Skin epidermis (tissue), 12 donors: ENCODE measurements around the gene OPRL1.

Experiments
- H3K27ac ChIP-seq, 21 experiments: fragments of 200-600 bp; sonication (generic) in 11 of 21; one replicate each; pipeline ENCODE4 v1.5.0; 2020; ENCODE audit warnings: mild to moderate bottlenecking in 3 of 21, inconsistent platforms in 2 of 21, moderate library complexity in 2 of 21
- H3K4me3 ChIP-seq, 7 experiments: fragments of 200-600 bp; sonication (generic) in 2 of 7; one replicate each; pipeline ENCODE4 v1.5.0; 2020; ENCODE audit warnings: inconsistent platforms in 2 of 7, mild to moderate bottlenecking in 2 of 7, moderate library complexity in 1 of 7

Gene OPRL1

DNA sequence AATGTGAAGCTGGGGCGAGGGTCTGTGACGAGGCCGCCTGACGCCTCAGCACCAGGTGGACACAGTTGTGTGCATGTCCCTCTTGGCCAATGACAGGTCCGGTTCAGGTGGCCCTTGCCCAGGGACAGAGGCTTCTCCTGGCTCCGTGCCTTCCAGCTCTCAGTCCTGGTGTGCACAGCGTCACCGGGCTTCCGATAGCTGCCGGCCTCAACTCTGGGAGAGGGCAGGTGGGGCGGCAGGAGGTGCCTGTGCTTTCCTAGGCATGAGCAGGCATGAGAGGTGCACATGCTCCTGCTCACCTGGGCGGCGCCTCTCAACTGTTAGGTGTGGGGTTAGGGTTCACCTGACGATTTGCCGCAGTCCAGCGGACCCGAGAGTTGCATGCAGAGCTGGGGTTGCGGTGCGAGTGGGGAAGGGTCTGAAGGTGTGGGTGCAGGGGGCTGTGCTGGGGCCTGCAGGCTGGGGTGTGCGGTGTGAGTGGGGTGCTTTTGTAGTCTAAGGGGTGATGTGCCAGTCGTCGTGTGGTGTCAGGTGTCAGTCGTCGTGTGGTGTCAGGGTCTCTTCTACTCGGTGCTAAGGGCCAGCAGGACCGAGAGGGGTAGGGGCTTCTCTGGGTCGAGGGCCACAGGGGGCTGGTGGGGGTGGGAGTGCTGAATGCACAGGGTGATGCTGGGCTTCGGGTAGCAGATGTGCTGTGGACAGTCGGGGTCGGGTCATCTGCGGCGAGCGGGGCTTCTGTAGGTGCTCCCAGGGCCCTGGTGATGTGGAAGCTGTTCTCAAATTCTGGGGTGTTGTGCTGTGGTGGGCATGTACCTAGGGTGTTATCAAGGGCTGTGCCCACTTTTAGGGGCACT, 26.7 kb upstream of the OPRL1 start:
- Histone ChIP-seq H3K27ac (peak overlapping the region in 16 of 21 experiments; percentile 5 to 85 (median 52)), H3K4me3 (no peak overlapping the region)

DNA sequence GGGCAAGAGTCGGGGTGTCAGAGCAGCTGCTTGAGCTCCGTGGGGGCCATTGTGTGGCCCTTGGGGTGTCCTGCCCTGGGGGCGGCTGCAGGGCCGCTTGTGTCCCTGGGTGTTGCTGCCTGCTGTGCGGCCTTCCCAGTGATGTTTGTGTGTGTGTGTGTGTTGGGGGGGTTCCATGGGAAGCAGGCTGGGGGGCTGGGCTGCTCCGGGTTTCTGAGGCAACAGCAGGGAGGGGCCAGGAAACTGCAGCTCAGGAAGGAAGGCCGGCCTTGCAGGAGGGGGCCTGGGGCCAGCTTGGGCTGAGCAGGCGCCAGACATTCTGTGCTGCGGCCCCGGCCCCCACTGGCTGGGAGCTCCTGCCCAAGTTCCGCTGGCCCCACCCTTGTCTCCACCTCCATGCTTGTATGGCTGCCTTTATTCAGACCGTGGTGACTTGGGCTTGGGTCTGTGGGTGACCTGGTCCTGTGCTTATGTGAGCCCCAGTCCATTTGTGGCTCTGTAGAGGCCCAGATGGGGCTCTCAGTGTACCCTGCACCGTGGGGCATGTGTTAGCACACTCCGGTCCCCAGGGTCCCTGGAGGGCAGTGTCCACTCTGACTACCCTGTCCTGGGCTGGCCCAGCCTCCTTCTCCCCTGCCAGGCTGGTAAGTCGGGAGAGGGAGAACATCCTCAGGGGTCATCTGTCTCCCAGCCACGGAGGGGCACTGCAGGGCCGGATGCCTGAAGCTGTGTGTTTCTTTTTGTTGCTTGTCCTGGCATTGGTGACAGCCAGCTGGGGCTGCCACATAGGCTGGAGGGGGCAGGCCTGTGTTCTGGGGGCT, 25.8 kb upstream of the OPRL1 start:
- H3K27ac ChIP-seq: peak overlapping the region in 17 of 21 experiments; percentile 8 to 85 (median 47)
- H3K4me3 ChIP-seq: no peak overlapping the region

DNA sequence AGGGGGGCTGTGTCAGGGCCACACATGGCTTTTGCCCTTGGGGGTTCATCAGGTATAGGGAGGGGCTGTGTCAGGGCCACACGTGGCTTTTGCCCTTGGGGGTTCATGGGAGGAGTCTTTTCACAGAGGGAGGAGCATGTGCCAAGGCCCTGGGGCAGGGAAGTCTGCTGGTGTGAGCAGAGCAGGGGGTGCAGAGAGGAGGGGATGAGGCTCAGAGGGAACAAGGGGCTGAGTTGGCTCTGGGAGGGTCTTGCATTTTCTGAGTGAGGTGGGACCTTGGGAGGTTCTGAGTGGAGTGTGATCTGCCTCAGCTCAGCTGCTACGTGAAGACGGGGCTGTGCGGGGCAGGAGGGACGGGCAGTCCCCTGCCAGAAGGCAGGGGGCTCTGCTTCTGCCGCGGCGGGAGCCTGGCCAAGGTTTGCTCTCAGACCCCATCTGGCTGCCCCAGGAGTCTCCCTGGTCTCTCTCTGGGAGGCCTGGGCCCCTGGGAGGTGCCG, 24.4 kb upstream of the OPRL1 start:
- Histone ChIP-seq H3K27ac (peak overlapping the region in 17 of 21 experiments; percentile 5 to 85 (median 57)), H3K4me3 (no peak overlapping the region)

DNA sequence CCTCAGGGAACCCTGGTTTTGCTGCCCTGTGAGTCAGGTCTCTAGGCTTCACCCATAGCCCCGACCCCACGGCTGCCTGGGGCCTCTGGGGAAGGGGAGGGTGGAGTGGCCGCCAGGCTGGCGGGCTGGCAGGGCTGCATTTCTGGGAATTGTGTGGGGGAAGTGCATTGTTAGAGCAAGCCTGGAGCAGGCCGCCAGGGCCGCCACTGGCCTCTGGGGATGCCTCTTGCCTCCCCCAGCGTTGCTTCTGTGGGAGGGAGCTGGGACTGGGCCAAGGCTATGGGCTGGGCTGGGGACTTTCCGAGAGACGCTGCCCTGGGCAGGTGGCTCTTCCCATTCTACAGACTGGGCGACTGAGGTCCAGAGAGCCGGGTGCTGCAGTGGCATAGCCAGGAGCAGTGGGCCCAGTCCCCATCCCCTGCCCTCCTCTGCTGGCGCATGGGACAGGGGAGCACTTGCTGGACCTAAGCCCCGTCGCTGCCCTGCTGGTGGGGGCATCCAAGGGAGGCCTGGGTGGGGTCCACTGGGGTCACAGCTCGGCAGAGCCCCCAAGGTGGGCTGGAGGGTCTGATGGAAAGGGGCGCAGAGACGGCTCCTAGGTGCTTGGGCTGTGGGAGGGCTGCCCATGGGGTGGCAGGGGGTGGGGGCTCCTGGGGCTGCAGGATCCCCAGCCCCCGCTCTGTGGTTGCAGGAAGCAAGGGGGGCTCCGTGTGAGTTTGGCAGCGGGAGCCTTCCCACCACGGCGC, 23.8 kb upstream of the OPRL1 start:
- Histone ChIP-seq H3K4me3 (peak overlapping the region in 1 of 7 experiments; percentile 11), H3K27ac (peak overlapping the region in 18 of 21 experiments; percentile 4 to 85 (median 56))

DNA sequence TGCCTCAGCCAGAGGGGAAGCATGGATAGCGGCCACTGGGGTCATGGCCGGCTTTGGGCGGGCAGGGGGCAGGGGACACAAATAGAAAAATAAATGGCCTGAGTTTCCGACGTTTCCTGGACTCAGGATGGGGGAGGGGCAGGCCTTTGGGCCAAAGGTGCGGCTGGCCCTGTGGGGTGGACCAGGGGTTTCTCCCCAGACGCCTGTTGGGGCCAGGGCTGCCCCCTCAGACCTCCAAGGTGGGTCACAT, 23.3 kb upstream of the OPRL1 start:
- Histone ChIP-seq H3K27ac (peak overlapping the region in 14 of 21 experiments; percentile 4 to 85 (median 57)), H3K4me3 (peak overlapping the region in 1 of 7 experiments; percentile 11)

DNA sequence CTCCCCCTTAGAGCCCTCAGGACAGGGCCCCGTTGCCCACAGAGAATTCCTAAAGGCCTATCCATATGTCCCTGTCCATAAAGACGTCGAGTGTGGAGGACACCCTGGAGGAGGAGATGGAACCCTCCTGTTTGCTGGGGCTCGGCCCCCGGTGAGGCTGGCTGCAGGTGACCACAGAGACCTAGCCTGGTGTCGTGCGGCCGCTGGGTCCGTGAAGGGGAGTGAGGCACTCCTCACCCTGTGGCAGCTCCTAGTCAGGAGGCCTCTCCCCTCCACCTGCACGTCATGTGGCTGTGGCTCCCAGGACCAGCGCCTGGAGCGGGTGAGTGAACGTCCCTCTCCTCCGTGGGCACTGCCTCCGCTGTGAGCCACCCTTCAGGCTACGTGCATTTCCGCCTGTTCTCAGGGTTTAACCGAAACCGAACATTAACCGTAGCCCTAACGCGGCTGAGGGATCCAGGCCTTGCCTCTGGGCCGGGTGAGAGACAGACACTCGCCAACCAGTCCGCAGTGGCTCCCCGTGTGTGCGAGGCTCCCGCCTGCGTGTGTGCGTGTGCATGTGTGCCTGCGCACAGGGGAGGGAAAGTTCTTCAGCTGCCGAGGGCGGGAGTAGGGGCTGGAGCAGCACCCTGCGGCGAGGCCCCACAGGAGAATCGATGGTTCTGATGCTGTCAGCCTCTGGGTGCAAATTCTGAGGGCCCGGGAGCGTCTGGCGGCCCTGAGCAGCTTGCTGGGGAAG, 22.8 kb upstream of the OPRL1 start:
- peak overlapping the region in 2 of 7 experiments; percentile 7 to 11 for H3K4me3 ChIP-seq
- H3K27ac ChIP-seq: peak overlapping the region in 15 of 21 experiments; percentile 9 to 85 (median 56)

DNA sequence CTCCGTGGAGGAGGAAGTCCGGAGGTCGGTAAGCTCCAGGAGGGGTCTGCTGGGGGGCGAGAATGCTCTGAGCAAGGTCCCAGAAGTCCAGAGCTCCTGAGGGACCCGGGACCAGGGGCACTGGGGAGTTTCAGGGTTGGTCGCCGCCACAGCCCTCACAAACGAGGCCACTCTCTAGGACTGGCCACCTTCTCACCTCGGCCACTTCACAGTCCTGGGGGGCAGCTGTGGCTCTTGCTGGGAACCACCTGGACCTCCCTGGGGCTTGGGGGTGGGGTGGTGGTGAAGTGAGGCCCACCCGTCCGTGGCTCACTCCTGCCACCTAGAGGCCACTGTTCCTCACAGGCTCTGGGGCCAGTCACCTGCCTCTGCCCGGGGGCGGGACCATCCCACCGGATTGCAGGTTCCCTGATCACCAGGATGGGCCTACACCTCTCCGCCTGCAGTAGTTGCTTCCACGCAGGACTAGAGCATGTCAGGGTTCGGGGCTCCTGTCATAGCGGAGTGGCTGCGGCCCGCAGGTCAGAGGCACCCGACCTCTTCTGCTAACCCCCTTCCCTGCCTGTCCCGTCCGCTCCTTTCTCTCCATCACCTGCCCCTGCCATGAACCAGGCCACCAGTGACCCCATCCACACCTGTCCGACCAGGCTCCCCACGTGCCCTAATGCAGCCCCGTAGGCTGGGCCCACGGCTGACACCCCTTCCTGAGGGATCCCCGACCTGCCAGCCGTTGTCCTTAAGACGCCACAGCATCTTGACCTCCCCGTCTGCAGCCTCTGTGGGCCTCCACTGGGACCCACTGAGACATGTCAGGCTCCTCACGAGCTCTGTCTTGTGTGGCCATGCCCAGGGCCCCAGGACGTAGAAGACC, 22.0 kb upstream of the OPRL1 start:
- Histone ChIP-seq H3K4me3 (peak overlapping the region in 2 of 7 experiments; percentile 7 to 11), H3K27ac (peak overlapping the region in 13 of 21 experiments; percentile 9 to 85 (median 56))

DNA sequence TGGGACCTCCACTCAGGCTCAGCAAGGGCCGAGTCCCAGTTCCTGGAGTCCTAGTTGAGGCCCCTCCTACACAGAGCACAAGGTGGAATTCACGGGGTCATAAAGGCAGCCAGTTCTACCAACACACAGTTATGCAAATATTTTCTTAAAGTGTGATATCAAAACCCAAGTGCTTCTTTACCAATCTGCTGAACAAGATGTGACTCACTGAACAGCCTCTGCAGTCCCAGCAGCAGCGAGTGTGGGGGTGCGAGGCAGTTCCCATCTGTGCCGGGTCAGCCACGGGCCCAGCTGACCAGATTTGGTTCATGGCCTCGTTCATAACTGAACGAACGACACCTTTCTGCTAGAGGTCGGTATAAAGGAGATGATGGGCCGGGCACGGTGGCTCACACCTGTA, 21.3 kb upstream of the OPRL1 start:
- Histone ChIP-seq H3K27ac (no peak overlapping the region), H3K4me3 (no peak overlapping the region)

DNA sequence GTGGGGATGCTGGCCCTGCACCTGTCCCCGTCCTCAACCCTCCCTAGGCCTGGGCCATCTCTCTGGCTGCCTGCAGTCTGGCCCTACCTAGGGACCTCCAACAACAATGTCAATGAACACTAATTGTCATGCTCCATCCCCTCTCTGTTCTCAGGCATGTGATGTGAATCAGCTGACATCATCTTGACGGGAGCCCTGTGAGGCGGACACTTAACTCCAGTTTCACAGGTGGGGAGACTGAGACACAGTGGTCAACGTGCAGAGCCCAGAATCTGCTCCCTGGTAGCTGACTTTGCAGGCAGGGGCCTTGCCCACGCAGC, 17.6 kb upstream of the OPRL1 start:
- Histone ChIP-seq H3K27ac (peak overlapping the region; percentile 45 to 95 (median 87)), H3K4me3 (peak overlapping the region; percentile 61 to 96 (median 89))

DNA sequence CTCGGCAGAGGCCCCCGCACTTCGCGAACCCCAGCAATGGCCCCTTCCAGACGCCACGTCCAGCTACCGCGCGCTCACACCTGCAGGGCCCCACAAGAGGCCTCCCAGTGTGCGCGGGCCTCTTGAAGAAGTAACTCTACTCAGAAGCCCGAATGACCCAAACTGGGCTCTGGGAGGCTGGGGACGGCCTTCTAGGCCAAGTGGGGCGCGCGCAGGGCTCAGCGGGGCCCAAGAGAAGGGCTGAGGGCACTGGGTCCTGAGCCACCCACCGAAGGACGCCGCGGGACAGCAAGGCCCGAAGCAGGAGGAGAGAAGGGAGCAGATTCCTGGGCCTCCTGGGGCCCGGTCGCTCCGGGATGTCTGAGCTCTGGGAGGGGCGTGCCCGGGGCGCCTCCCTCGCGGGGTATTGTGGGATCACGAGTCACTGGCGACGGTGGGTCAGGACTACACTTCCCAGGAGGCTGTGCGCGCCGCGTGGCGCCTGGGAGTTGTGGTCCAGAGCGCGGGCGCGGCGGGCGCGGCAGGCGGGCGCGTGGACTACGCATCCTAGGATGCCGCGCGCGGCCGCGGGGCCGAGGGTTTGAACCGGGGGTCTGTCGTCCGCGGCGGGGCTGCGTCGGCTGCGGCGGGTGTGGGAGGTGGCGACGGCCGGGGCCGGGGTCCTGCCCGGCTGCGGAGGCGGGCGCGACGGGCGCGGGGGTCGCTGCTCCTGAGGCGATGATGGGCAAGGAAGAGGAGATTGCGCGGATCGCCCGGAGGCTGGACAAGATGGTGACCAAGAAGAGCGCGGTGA, 17.1 kb upstream of the OPRL1 start, which contains the start of gene TCEA2:
Gene TCEA2 (plus strand): TSS at position 603 of the 793 bp plus-strand sequence. CDS start 115 bp downstream, at position 718.
- Histone ChIP-seq H3K27ac (peak within 1 kb of the TSS; percentile 45 to 95 (median 87)), H3K4me3 (peak within 1 kb of the TSS; percentile 61 to 96 (median 89))

DNA sequence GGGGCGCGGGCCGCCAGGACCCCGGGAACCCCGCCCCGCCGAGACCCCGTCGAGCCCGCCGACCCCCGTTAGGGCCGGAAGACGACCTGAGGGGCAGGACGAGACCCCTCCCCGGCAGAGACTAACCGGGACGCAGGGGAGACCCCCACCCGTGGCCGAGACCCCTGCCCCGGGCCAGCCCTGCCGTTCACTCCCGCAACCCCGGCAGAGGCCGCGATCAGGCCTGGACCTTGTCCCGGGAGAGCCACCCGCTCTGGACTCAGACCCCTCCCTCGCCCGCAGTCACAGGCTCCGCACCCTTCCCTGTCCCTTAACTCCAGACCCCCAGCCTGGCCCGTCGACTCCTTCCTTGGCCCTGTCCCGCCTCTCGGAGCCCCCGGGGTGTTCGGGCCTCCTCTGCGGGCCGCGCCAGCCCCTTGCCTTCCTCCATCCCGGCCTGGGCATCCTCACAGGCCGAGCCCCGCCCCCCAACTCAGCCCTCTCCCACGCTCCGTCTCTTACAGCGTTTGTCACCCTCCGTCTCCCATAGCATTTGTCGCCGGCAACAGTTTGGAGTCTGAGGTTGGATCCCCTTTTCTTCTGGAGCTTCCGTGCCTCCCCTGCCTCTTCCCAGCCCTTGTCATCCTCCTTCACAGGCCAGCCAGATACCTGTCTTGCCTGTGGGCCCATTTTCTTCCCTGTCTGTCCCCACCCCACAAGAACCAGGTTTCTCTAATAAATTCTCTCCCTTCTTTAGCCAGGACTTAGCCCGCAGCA, 16.3 kb upstream of the OPRL1 start:
- H3K4me3 ChIP-seq: peak overlapping the region; percentile 61 to 96 (median 89)
- H3K27ac ChIP-seq: peak overlapping the region; percentile 14 to 93 (median 84)

DNA sequence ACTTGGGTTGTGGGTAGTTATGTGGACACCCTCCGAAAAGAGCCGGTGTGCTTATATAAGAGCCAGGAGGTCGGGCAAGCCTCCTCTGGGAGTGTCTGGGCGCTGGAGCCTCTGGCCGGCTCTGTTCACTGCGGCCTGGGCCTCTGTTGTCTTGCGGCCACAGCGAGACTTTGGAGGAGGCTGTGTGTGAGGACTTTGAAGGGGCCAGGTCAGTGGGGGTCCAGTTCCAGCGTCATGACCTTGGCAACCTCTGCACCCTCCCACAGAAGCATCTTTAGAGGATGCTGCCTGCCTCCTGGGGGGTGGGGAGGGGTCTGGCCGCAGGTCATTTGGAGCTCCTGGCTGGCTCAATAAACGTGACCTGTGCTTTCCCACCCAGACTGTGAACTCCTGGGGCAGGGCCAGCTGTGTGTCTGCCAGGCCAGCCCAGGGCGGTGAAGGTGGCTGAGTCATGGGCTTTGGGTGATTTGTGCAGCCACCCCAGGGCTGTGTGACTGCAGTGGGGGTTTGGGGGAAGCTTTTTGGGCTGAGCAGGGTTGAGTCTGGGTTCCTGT, 15.7 kb upstream of the OPRL1 start:
- Histone ChIP-seq H3K27ac (peak overlapping the region in 8 of 21 experiments; percentile 25 to 93 (median 88)), H3K4me3 (peak overlapping the region in 5 of 7 experiments; percentile 61 to 92 (median 89))

DNA sequence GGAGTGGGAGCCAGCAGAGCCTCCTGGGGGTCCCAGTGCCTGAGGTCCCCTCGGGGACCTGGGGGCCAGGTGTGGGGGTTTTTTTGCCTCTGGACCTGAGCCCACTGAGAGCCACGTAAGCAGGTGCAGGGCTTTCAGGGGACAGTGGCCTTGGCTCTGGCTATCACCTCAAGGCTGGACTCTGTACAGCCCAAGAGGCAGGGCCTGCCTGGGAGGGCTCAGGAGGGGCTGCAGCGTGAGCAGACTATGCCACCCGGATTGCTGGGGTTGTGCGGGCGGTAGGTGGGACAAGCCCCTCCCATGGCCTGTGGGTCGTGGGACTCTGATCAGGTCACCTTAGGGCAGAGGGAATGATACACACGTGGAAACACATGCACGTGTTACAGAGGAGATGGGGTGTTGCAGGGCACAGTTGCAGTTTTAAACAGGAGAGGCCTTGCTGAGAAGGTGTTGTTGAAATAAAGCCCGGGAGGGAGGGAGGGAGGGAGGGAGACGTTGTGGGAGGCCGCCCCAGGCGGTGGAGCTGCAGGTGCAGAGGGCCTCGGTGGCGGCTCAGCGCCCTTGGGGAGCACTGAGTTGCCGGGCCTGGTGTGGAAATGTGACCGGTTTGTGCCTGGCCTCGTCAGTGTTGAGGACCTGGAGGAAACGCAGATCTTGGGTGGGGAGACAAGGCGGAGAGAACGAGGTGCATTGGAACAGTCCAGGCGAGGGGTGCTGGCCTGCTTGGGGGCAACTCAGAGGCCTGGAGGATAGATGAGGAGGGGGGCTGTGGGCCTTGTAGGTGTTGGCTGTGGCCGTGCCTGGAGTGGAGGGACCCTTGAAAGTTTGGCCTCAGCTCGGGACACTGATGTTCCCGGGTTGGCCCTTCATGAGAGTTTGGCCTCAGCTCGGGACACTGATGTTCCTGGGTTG, 14.6 kb upstream of the OPRL1 start:
- Histone ChIP-seq H3K27ac (peak overlapping the region in 2 of 21 experiments; percentile 50 to 60), H3K4me3 (no peak overlapping the region)

DNA sequence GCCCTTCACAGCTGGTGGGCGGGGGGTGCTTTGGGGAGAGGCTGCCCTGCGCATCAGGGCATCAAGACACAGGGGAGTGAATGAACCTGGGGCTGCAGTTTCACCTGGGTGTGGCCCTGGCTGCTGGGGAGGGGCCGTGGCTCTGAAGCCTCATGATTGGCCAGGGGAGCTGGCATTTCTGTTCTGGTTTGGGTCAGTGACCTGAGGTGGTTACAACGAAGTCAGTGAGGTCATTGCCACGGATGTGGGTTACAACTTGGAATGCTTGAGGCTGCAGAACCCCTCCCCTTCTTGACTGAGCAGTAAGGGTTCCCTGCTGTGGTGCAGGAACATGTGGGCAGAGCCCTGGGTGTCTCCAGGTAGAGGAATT, 13.9 kb upstream of the OPRL1 start:
- no peak overlapping the region for H3K27ac ChIP-seq
- H3K4me3 ChIP-seq: no peak overlapping the region

DNA sequence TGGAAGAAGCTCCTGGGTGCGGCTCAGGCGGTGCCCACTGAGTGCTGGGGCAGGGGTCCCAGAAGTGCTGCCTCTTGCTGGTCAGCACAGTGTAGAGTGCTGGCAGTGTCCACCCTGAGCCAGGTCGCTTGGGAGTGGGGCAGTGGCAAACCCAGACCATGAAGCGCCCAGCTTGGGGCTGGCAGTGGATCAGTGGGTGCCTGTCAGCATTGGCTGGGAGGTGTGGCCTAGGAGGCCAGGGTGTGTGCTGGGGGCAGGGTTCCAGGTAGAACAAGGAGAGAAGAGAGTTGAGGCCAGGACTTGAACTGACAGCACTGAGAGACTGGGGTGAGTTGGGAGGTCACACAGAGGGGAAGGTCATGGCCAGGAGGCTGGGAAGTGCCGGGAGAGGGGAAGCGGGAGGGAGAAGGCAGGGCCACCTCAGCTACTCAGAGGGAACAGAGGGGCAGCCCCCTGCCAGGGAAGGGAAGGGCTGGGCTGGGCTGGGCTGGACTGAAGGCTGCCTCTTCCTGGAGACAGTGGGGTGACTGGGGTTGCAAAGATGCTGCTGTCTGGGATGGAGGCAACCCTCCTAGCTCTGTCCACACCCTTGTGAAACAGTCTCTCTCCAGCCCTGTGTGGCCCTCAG, 12.8 kb upstream of the OPRL1 start:
- H3K4me3 ChIP-seq: no peak overlapping the region
- H3K27ac ChIP-seq: no peak overlapping the region
